Measurements from ENCODE around the gene ALKBH4.
A peak's percentile ranks its signal among the peaks of the same experiment; 100 is the strongest.
"Not testable (repeated sequence)": the region's sequence is repeated elsewhere in the genome, so short reads cannot be mapped to it uniquely, and the experiment has no call there.

The ALKBH4 gene

DNA sequence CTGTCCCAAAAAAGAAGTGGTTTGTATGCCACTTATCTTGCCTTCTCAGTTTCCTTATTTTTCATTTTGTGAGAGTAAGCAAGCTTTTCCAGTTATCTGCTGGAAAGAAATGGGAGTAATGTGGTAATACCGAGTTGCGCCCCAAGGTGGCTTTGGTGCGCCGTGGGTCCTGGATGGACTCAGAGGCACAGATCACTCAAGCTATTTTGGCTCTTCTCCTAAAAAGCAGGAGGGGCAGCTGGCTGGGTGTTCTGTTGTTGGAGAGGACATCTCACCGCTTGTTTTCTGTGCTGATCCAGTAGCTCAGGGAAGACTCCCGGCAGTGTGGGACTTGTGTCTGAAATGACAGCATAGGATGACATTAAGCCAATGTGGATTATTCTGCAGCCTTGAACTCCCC is 52.1 kb downstream of the ALKBH4 start:
- TF ChIP-seq, protein P1, sequence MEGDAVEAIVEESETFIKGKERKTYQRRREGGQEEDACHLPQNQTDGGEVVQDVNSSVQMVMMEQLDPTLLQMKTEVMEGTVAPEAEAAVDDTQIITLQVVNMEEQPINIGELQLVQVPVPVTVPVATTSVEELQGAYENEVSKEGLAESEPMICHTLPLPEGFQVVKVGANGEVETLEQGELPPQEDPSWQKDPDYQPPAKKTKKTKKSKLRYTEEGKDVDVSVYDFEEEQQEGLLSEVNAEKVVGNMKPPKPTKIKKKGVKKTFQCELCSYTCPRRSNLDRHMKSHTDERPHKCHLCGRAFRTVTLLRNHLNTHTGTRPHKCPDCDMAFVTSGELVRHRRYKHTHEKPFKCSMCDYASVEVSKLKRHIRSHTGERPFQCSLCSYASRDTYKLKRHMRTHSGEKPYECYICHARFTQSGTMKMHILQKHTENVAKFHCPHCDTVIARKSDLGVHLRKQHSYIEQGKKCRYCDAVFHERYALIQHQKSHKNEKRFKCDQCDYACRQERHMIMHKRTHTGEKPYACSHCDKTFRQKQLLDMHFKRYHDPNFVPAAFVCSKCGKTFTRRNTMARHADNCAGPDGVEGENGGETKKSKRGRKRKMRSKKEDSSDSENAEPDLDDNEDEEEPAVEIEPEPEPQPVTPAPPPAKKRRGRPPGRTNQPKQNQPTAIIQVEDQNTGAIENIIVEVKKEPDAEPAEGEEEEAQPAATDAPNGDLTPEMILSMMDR (IDR thresholded peaks at IDR 0.05; ENCODE audit: extremely low read depth, missing control alignments), result peak; percentile 14
- DNase-seq (ENCODE audit: low spot score), result no peak

DNA sequence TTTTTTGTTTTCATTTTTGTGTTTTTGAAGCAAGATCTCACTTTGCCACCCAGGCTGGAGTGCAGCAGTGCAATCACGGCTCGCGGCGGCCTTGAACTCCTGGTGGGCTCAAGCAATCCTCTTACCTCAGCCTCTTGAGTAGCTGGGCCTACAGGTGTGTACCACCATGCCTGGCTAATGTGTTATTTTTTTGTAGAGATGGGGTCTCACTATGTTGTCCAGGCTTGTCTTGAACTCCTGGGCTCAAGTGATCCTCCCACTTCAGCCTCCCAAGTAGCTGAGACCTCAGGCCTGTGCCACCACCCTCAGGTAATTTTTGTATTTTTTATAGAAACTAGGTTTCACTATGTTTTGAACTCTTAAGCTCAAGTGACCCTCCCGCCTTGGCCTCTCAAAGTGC is 53.7 kb downstream of the ALKBH4 start:
- TF ChIP-seq, protein P1 (IDR thresholded peaks at IDR 0.05; ENCODE audit: extremely low read depth, missing control alignments), result no peak

DNA sequence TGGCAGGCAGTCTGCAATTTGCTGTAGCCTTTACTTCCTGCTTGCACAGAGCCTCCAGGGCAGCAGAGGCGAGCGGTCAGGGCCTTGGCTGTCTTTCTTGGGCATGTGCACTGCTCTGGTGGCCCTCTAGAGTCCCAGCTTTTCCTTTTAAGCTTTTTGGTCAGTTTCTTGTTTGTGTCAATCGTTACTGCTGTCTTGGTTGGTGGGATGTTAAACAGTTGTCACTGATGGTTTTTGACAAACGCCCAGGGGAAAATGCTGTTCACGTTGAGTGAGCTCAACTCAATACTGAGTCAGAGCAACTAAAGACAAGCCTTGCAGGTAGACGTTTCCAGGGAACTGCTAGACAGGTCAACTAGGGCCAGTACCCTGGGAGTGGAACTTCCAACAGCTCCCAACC is 54.5 kb downstream of the ALKBH4 start:
- TF ChIP-seq, protein P1 (IDR thresholded peaks at IDR 0.05; ENCODE audit: extremely low read depth, missing control alignments), result no peak

More for the DNA sequence above, 53.7 kb downstream of the ALKBH4 start:
- no peak for DNase-seq (ENCODE audit: low spot score)

DNA sequence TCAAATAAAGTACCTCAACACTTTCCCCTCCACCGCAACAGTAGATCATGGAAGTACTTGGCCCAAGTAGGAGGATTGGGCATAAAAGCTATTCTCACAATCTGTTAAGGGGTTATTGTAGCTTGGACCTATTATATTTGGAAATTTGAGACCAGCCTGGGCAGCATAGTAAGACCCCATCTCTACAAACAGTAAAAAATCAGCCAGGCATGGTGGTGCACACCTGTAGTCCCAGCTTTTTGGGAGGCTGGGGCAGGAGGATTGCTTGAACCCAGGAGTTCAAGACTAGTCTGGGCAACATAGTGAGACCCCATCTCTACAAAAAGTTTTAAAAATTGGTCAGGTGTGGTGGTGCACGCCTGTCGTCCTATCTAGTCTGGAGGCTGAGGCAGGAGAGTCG is 55.3 kb downstream of the ALKBH4 start:
- TF ChIP-seq, protein P1 (IDR thresholded peaks at IDR 0.05; ENCODE audit: extremely low read depth, missing control alignments), result no peak
- no peak for DNase-seq (ENCODE audit: low spot score)

More for the DNA sequence above, 54.5 kb downstream of the ALKBH4 start:
- DNase-seq (ENCODE audit: low spot score), result no peak

DNA sequence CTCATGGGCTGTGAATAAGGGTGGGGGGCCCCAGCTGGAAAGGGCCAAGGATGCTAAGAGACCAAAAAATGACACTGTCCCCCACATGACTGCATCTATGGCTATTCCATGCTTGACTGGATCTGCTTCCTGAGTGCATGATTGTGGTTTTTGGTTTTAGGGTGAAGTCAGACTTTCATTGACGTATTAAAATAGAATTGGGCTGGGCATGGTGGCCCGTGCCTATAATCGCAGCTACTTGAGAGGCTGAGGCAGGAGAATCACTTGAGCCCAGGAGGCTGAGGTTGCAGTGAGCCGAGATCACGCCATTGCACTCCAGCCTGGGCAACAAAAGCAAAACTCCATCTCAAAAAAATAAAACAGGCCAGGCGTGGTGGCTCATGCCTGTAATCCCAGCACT is 56.1 kb downstream of the ALKBH4 start:
- DNase-seq (ENCODE audit: low spot score), result not testable (repeated sequence)

DNA sequence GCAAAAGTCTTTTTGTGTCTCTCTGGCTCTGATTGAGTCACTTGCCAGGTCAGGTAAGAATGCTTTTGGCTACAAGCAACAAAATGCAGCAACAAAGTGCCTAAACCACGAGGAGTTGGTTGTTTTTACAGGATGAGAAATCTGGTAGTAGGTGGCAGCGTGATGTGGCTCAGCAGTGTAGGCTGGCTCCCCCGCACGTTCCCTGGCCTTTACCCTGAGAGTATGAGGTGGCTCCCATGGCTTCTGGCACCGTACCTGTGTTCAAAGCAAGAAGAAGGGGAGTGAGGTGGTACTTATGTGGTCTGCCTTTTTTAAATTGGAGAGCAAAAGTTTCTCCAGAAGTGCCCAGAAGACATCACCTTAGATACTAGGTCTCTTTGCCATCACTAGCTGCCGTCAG is 56.8 kb downstream of the ALKBH4 start:
- DNase-seq (ENCODE audit: low spot score), result no peak
- TF ChIP-seq, protein P1 (IDR thresholded peaks at IDR 0.05; ENCODE audit: extremely low read depth, missing control alignments), result no peak
